Smooth muscle cell (in vitro differentiated cells): ENCODE results near the gene MT1X. TPM values are rescaled to one million over a fixed set of nuclear protein-coding genes. Genes with fewer than 3 reads are reported as not detected.
A peak's percentile ranks its signal among the peaks of the same experiment; 100 is the strongest.

Source experiments
- DNase-seq: peaks from one replicate; lab custom pipeline; 2025; ENCODE audit not compliant: unreplicated experiment; lab: John Stamatoyannopoulos, UW
- H2AFZ ChIP-seq: fragments of 200-600 bp; sonication (generic); 2 replicates; pipeline ENCODE4 v1.6.0; 2016; ENCODE audit warnings: antibody characterized with exemption, low read depth, mild to moderate bottlenecking
- H3F3A ChIP-seq: fragments of 200-600 bp; sonication (generic); 2 replicates; pipeline ENCODE4 v1.6.0; 2017; ENCODE audit warnings: antibody characterized with exemption, low read depth
- H3K27ac ChIP-seq: fragments of 200-600 bp; sonication (generic); 2 replicates; pipeline ENCODE4 v1.5.1; 2016; ENCODE audit warnings: low read depth, mild to moderate bottlenecking
- H3K27me3 ChIP-seq: fragments of 200-600 bp; sonication (generic); 2 replicates; pipeline ENCODE4 v1.6.1; 2016; ENCODE audit warnings: low read depth, mild to moderate bottlenecking
- H3K36me3 ChIP-seq: fragments of 200-600 bp; sonication (generic); 2 replicates; pipeline ENCODE4 v1.5.1; 2016; ENCODE audit warnings: low read depth
- H3K4me1 ChIP-seq: fragments of 200-600 bp; sonication (generic); 2 replicates; pipeline ENCODE4 v1.5.1; 2016; ENCODE audit warnings: low read depth
- H3K4me2 ChIP-seq: fragments of 200-600 bp; sonication (generic); 2 replicates; pipeline ENCODE4 v1.6.0; 2016; ENCODE audit warnings: mild to moderate bottlenecking
- H3K4me3 ChIP-seq: fragments of 200-600 bp; sonication (generic); 2 replicates; pipeline ENCODE4 v1.5.1; 2016; ENCODE audit warnings: mild to moderate bottlenecking
- H3K79me2 ChIP-seq: fragments of 200-600 bp; sonication (generic); 2 replicates; pipeline ENCODE4 v1.6.0; 2016; ENCODE audit warnings: low read depth, mild to moderate bottlenecking
- H3K9ac ChIP-seq: fragments of 200-600 bp; sonication (generic); 2 replicates; pipeline ENCODE4 v1.6.0; 2016; ENCODE audit warnings: low read depth
- H3K9me3 ChIP-seq: fragments of 200-600 bp; sonication (generic); replicated peaks from 2 replicates; pipeline ENCODE4 v1.5.1; 2016; ENCODE audit warnings: low read depth
- H4K20me1 ChIP-seq: fragments of 200-600 bp; sonication (generic); 2 replicates; pipeline ENCODE4 v1.6.0; 2016; ENCODE audit warnings: low read depth
- WGBS: methylation state at CpG from one replicate; pipeline ENCODE4 v1.1.7; 2016; ENCODE audit warnings: low lambda C conversion rate; 5-methylcytosine and 5-hydroxymethylcytosine counted together
- polyA plus RNA-seq: library from polyadenylated mRNA; unstranded; fragments of >200 nt; fragmentation: Nextera tagmentation; extraction: Ambion mirVana; gene quantifications from 2 replicates; pipeline ENCODE4 v1.2.1, GENCODE V29; 2016
- total RNA-seq: library from RNA; depleted of rRNA; stranded (reverse); fragments of >200 nt; gene quantifications from 2 replicates; pipeline ENCODE4 v1.2.3, GENCODE V29; 2014
- TF ChIP-seq, protein P1 (sequence below): fragments of 200-600 bp; sonication (generic); IDR thresholded peaks from 2 replicates; pipeline ENCODE4 v1.5.1; 2017; ENCODE audit warnings: borderline replicate concordance, mild to moderate bottlenecking, antibody characterized with exemption; ENCODE audit not compliant: insufficient read depth, poor library complexity, severe bottlenecking

MT1X gene
- total and polyA plus RNA-seq, 2 experiments from 2014 or later = 0.76 to 11.7 TPM

DNA sequence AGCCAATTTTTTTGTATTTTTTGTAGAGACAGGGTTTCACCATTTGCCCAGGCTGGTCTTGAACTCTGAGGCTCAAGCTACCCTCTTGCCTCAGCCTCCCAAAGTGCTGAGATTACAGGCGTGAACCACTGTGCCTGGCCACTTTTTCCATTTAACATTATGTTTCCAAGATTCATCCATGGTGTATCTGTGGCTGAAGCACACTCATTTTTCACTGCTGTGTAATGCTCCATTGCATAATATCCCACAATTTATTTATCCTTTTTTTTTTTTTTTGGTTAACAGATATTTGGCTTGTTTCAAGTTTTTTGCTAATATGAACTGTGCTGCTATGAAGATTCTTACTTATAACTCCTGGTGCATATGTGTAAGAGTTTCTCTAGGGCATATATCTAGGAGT is 45.8 kb downstream of the MT1X start:
- 96% methylated on average over 1 of the region's 1 CpG for WGBS
- Histone ChIP-seq H3K27ac (no peak overlapping the region), H3K9ac (no peak overlapping the region), H3K9me3 (no peaks in the 10 kb centered on the region), H3K4me1 (peaks cover 4% of the 10 kb centered on the region), H3K4me3 (no peak overlapping the region), H3K36me3 (no peaks in the 10 kb centered on the region), H2AFZ (no peak overlapping the region), H3F3A (no peaks in the 10 kb centered on the region), H4K20me1 (no peaks in the 10 kb centered on the region), H3K4me2 (no peak overlapping the region), H3K27me3 (no peaks in the 10 kb centered on the region), H3K79me2 (peaks cover 30% of the 10 kb centered on the region)
- DNase-seq = no peak
- TF ChIP-seq, protein P1, sequence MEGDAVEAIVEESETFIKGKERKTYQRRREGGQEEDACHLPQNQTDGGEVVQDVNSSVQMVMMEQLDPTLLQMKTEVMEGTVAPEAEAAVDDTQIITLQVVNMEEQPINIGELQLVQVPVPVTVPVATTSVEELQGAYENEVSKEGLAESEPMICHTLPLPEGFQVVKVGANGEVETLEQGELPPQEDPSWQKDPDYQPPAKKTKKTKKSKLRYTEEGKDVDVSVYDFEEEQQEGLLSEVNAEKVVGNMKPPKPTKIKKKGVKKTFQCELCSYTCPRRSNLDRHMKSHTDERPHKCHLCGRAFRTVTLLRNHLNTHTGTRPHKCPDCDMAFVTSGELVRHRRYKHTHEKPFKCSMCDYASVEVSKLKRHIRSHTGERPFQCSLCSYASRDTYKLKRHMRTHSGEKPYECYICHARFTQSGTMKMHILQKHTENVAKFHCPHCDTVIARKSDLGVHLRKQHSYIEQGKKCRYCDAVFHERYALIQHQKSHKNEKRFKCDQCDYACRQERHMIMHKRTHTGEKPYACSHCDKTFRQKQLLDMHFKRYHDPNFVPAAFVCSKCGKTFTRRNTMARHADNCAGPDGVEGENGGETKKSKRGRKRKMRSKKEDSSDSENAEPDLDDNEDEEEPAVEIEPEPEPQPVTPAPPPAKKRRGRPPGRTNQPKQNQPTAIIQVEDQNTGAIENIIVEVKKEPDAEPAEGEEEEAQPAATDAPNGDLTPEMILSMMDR = no peak

DNA sequence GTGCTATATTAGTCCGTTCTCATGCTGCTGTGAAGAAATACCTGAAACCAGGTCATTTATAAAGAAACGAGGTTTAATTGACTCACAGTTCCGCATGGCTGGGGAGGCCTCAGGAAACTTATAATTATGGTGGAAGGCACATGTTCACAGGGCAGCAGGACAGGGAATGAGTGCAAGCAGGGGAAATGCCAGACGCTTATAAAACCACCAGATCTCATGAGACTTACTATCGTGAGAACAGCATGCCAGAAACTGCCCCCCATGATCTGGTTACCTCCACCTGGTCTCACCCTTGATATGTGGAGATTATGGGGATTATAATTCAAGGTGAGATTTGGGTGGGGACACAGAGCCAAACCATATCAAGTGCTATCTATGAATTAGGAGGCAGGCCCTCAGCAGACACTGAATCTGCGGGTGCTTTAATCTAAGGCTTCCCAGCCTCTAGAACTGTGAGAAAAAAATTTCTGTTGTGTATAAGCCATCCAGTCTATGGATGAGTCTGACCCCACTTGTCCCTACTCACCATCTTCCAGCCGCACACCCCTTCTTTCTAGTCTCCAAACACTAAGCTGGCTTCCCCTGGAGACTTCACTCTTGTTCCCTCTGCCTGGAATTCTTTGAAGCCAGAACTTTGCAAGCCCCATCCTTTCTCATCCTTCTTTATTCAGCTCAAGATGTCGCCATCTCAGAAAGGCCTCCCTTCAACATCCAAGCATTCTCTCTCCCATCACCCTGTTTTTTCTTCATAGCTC is 46.9 kb downstream of the MT1X start:
- WGBS = 72% methylated on average over 8 of the region's 8 CpGs
- Histone ChIP-seq H3K27ac (peak overlapping the region; percentile 67), H3K4me3 (peak overlapping the region; percentile 76), H3K4me1 (peaks cover 4% of the 10 kb centered on the region), H3K4me2 (peak overlapping the region; percentile 93), H2AFZ (peak overlapping the region; percentile 92), H3F3A (no peaks in the 10 kb centered on the region), H3K9me3 (no peaks in the 10 kb centered on the region), H3K36me3 (no peaks in the 10 kb centered on the region), H3K79me2 (peaks cover 35% of the 10 kb centered on the region), H3K9ac (peak overlapping the region; percentile 83), H4K20me1 (peaks cover 4% of the 10 kb centered on the region), H3K27me3 (no peaks in the 10 kb centered on the region)
- no peak for DNase-seq
- TF ChIP-seq, protein P1 = no peak

DNA sequence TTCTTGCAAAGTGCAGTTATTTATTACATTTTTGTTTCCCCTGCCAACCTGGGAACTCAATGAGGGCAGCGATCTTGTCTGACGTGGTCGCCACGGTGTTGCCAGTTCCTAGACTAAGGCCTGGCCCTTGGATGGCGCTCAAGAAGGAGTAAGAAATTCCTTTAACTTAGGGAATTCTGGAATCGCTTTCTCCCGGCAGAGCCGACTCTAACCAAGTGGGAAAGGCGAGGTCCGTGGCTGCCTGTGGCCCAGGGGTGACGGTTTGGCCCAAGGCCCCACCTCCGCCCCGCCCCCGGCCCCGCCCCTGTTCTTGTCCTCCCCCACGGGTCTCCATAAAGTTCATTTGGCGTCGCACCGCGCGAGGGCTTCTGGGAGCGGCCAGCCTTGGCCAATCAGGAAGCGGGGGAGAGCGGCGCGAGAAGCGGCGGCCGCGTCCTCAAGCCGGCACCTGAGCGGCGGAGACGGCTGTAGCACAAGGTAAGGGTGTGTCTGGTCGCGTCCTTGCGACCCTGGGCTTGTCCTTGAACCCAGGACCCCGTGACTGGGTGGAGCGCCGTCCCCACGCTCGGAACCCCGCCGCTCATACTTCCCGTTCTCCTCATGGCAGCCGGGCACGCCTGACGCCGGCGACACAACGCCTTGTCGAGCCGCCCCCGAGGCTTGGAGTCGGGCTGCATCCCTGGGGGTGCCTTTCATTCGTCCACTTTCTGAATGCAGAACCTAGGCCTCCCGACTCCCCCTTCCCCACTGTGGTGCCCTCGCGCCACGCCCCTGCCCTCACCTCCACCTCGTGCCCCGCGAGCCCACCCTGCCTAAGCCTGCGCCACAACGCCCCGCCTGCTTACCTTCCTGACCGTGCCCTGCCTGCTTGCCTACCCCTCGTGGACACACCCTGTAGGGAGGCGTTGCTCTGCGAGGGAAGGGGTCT is 47.7 kb downstream of the MT1X start, which contains the start of gene NUP93:
Gene NUP93 (plus strand): TSS at position 395 of the 928 bp plus-strand sequence. CDS start 18,119 bp downstream, outside the sequence.
- Histone ChIP-seq H3K79me2 (peaks cover 43% of the 10 kb centered on the region), H2AFZ (peak within 1 kb of the TSS; percentile 92), H3K27ac (peak within 1 kb of the TSS; percentile 67), H3K36me3 (no peaks in the 10 kb centered on the region), H3K4me1 (peaks cover 4% of the 10 kb centered on the region), H3K27me3 (no peaks in the 10 kb centered on the region), H3K9ac (peak within 1 kb of the TSS; percentile 83), H3K9me3 (no peaks in the 10 kb centered on the region), H4K20me1 (peaks cover 5% of the 10 kb centered on the region), H3K4me2 (peak within 1 kb of the TSS; percentile 93), H3K4me3 (peak within 1 kb of the TSS; percentile 76), H3F3A (no peaks in the 10 kb centered on the region)
- TF ChIP-seq, protein P1 = no peak
- DNase-seq = peak; percentile 75
- under 1% methylated on average over 66 of the region's 70 CpGs for WGBS
